HFF-Myc (cell line): Measurements from ENCODE around the gene NT5C2.

ENCODE experiments used
- DNase-seq: peaks from one replicate; pipeline ENCODE4 v3.0.0-alpha.2; 2011; ENCODE audit warnings: low read depth; ENCODE audit errors: extremely low read depth
- H3K4me3 ChIP-seq: replicated peaks from 2 replicates; pipeline ENCODE4 v1.5.1; 2011; ENCODE audit warnings: low read depth, mild to moderate bottlenecking, control low read depth, low read length
- CTCF ChIP-seq: IDR thresholded peaks from 2 replicates; pipeline ENCODE4 v1.5.1; 2012; ENCODE audit warnings: mild to moderate bottlenecking, low read depth, low read length, control low read depth; ENCODE audit errors: missing control alignments

Gene NT5C2

GRCh38 chr10:103117247-103117646 is 75.8 kb downstream of the NT5C2 start:
- no peak for TF ChIP-seq CTCF
- no peak overlapping the region for H3K4me3 ChIP-seq
- no peak for DNase-seq

- no peak for TF ChIP-seq CTCF
- no peak overlapping the region for H3K4me3 ChIP-seq
- no peak for DNase-seq
These were observed 78.2 kb downstream of the NT5C2 start for GRCh38 chr10:103114876-103115275.

GRCh38 chr10:103111918-103112877 is 80.9 kb downstream of the NT5C2 start:
- DNase-seq = no peak
- no peak for TF ChIP-seq CTCF
- no peak overlapping the region for H3K4me3 ChIP-seq

- no peak overlapping the region for H3K4me3 ChIP-seq
- peak; percentile 30 for DNase-seq
These were observed 81.8 kb downstream of the NT5C2 start for GRCh38 chr10:103111031-103111917.

GRCh38 chr10:103110407-103110806 is 82.7 kb downstream of the NT5C2 start:
- no peak overlapping the region for H3K4me3 ChIP-seq
- DNase-seq = no peak

More at GRCh38 chr10:103111031-103111917, 81.8 kb downstream of the NT5C2 start:
- TF ChIP-seq CTCF = no peak

GRCh38 chr10:103109821-103110220 is 83.3 kb downstream of the NT5C2 start:
- DNase-seq = no peak
- TF ChIP-seq CTCF = no peak

More at GRCh38 chr10:103110407-103110806, 82.7 kb downstream of the NT5C2 start:
- no peak for TF ChIP-seq CTCF

More at GRCh38 chr10:103109821-103110220, 83.3 kb downstream of the NT5C2 start:
- no peak overlapping the region for H3K4me3 ChIP-seq
